ENCODE measurements around the gene DMD. TPM values are rescaled to one million over a fixed set of nuclear protein-coding genes. Genes with fewer than 3 reads are reported as not detected.

Gene DMD
- polyA plus RNA-seq, 1 donor from 2014 or later, result 21.6 TPM

- H3K79me2 ChIP-seq (replicated peaks; ENCODE audit: insufficient read depth, low read length), result no peaks in the 10 kb centered on the region
- no peak overlapping the region for H3K27ac ChIP-seq (ENCODE audit: low read length)
- H3K9me2 ChIP-seq (ENCODE audit: insufficient read depth, low read length), result no peaks in the 10 kb centered on the region
- no peaks in the 10 kb centered on the region for H3F3A ChIP-seq (ENCODE audit: insufficient read depth, low read length, poor library complexity, severe bottlenecking)
- H2AFZ ChIP-seq (ENCODE audit: low read depth, low read length), result no peak overlapping the region
- no peak overlapping the region for H3K9ac ChIP-seq (ENCODE audit: low read length)
- no peaks in the 10 kb centered on the region for H4K20me1 ChIP-seq (ENCODE audit: insufficient read depth)
- no peak overlapping the region for H3K4me3 ChIP-seq (ENCODE audit: low read length)
- no peaks in the 10 kb centered on the region for H3K9me3 ChIP-seq (ENCODE audit: low read length)
- no peaks in the 10 kb centered on the region for H3K27me3 ChIP-seq (ENCODE audit: insufficient read depth, low read depth, low read length)
- H3K36me3 ChIP-seq (ENCODE audit: insufficient read depth, low read length), result no peaks in the 10 kb centered on the region
- no peak overlapping the region for H3K4me2 ChIP-seq (ENCODE audit: low read length)
- TF ChIP-seq TAF1 (IDR thresholded peaks at IDR 0.05; ENCODE audit: low read depth), result no peak
- TF ChIP-seq EZH2 (IDR thresholded peaks at IDR 0.05; ENCODE audit: borderline replicate concordance, insufficient read depth, low read length, poor library complexity, severe bottlenecking), result no peak
- no peak for TF ChIP-seq SMC3 (conservative IDR thresholded peaks at IDR 0.05; ENCODE audit: poor library complexity)
- TF ChIP-seq RAD21 (conservative IDR thresholded peaks at IDR 0.05), result no peak
- TF ChIP-seq REST (IDR thresholded peaks at IDR 0.05; ENCODE audit: borderline replicate concordance), result no peak
- TF ChIP-seq MXI1 (conservative IDR thresholded peaks at IDR 0.05; ENCODE audit: poor library complexity, severe bottlenecking), result no peak
- no peak for TF ChIP-seq CTCF (IDR thresholded peaks at IDR 0.05; ENCODE audit: poor library complexity, severe bottlenecking)
- TF ChIP-seq POLR2AphosphoS5 (IDR thresholded peaks at IDR 0.05), result no peak
- TF ChIP-seq EP300 (conservative IDR thresholded peaks at IDR 0.05; ENCODE audit: poor library complexity, severe bottlenecking), result no peak
Observed at GRCh38 chrX:33001107-33001506, 210.2 kb downstream of the DMD start.

GRCh38 chrX:32998776-32999175 lies 212.6 kb downstream of the DMD start:
- H3K9me3 ChIP-seq (ENCODE audit: low read length), result no peaks in the 10 kb centered on the region
- H3K36me3 ChIP-seq (ENCODE audit: insufficient read depth, low read length), result no peaks in the 10 kb centered on the region
- H4K20me1 ChIP-seq (ENCODE audit: insufficient read depth), result no peaks in the 10 kb centered on the region
- no peak overlapping the region for H3K4me2 ChIP-seq (ENCODE audit: low read length)
- H3K27ac ChIP-seq (ENCODE audit: low read length), result no peak overlapping the region
- no peak overlapping the region for H3K9ac ChIP-seq (ENCODE audit: low read length)
- H3K4me3 ChIP-seq (ENCODE audit: low read length), result no peak overlapping the region
- no peaks in the 10 kb centered on the region for H3K9me2 ChIP-seq (ENCODE audit: insufficient read depth, low read length)
- no peak overlapping the region for H2AFZ ChIP-seq (ENCODE audit: low read depth, low read length)
- no peaks in the 10 kb centered on the region for H3K27me3 ChIP-seq (ENCODE audit: insufficient read depth, low read depth, low read length)
- no peaks in the 10 kb centered on the region for H3K79me2 ChIP-seq (replicated peaks; ENCODE audit: insufficient read depth, low read length)
- TF ChIP-seq MXI1 (conservative IDR thresholded peaks at IDR 0.05; ENCODE audit: poor library complexity, severe bottlenecking) (no peak), EP300 (conservative IDR thresholded peaks at IDR 0.05; ENCODE audit: poor library complexity, severe bottlenecking) (no peak), POLR2AphosphoS5 (IDR thresholded peaks at IDR 0.05) (no peak), CTCF (IDR thresholded peaks at IDR 0.05; ENCODE audit: poor library complexity, severe bottlenecking) (no peak), REST (IDR thresholded peaks at IDR 0.05; ENCODE audit: borderline replicate concordance) (no peak), TAF1 (IDR thresholded peaks at IDR 0.05; ENCODE audit: low read depth) (no peak), SMC3 (conservative IDR thresholded peaks at IDR 0.05; ENCODE audit: poor library complexity) (no peak), RAD21 (conservative IDR thresholded peaks at IDR 0.05) (no peak), EZH2 (IDR thresholded peaks at IDR 0.05; ENCODE audit: borderline replicate concordance, insufficient read depth, low read length, poor library complexity, severe bottlenecking) (no peak)
- H3F3A ChIP-seq (ENCODE audit: insufficient read depth, low read length, poor library complexity, severe bottlenecking), result no peaks in the 10 kb centered on the region
